ENCODE data around the gene QSOX1.
A peak's percentile ranks its signal among the peaks of the same experiment; 100 is the strongest.

QSOX1 gene

DNA sequence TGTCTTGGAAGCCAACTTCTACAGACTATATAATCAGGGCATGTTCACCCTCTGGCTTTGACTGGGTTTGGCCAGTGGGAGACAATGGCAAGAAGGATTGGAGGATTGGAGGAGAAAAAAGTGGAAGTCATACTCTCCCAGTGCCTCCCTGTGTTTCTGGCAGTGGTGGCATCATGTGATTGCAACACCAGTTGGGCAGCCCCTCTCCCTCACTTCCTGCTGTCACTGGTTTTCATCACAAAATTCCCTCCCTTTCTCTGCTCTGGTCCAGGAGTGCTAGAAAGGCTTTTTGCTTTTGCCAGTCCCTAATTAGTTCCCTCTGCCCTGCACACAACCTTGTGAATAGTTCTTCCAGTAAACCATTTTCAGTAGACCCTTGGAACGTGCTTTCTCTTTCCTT is 3.7 kb upstream of the QSOX1 start:
- no peak for DNase-seq

GRCh38 chr1:180151508-180151907 is 3.2 kb upstream of the QSOX1 start:
- DNase-seq: peak; percentile 41

GRCh38 chr1:180152588-180152987 is 2.1 kb upstream of the QSOX1 start:
- no peak for DNase-seq

DNA sequence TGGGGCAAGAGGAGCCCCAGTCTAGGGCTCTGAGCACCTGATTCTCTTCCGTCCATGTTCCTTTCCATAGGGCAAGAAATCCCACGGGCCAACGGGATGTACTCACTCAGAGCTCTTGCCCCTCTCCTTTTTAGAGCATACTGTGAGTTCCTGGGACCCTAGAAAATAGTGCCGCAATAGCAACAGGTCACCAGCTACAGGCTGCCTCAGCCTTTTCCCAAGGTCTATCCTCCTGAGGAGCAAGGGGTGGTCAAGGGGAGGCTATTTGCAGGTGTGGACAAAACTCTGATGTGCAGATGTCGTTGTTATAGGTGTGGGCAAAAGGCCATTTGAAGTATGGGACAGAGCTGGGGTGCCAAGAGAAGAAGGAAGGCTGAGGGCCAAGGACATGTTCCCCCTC is 1.6 kb upstream of the QSOX1 start:
- no peak for DNase-seq

- no peak for DNase-seq
Measured at GRCh38 chr1:180154003-180154324, 705 bp upstream of the QSOX1 start.

DNA sequence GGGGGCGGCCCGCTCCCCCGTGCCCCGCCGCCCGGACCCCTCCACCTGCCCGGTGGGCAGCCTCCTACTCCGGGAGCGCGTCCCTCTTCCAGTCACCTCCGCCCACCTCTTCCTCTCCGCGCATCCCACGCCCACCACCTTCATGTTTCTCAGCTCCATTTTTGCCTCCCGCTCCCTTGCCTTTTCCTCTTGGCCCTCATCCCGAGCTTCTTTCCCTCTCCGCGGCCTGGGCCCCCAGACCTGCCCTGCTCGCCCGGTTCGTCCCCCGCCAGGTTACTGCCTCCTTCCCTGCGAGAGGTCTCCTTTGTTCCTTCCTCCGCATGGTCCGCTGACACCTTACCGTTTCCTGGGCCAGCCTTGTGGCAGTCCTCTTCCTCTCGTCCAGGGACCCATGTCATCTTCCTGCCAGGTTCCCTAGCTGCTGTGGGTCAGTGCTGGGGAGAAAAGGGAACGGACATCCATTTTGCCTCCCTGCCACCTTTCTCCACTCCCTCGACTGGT is 563 bp downstream of the QSOX1 start:
- DNase-seq: no peak

GRCh38 chr1:180156201-180156600 is 1.5 kb downstream of the QSOX1 start:
- no peak for DNase-seq

DNA sequence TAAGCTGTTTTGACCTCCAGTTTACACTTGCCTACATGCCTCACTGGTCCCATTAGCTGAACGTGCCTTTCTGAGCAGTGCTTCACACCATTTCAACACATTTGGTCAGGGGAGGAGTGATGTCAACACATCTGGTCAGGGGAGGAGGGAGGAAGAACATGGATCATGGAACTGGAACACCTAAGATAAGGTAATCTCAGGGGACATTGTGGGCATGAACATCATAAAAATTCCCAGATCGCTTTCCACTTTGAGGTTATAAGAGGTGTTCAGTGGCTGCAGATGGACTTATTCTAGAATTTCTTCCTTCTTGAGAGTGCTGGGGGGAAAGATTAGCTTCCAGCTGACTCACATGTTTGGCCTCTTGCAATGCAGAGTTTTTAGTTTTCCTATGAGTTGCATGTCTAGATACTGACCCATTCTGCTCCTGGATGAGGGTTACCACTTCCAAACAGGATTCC is 2.0 kb downstream of the QSOX1 start:
- no peak for DNase-seq

GRCh38 chr1:180157108-180157507 is 2.4 kb downstream of the QSOX1 start:
- no peak for DNase-seq

DNA sequence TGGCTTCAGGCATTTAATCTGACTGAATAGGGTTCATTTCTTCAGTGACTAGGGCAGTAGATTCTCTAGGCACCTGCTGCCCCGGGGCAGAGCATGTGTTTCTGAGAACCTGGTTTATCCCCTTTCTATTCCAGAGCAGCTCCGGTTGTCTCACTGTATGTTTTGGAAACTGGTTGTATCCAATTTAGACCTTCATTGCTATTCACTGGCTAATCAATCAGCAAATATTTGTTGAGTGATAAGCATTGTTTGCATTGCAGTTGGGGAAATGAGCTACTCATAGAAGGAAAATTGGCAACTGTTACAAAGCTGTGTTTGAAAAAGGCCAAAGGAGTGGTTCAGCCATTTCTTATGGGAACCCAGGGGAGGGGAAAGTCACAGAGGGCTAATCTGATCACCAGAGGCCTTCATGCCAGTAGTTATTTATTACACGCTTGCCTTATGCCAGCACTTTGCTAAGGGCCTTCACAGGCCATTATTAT is 2.9 kb downstream of the QSOX1 start:
- peak; percentile 88 for DNase-seq

DNA sequence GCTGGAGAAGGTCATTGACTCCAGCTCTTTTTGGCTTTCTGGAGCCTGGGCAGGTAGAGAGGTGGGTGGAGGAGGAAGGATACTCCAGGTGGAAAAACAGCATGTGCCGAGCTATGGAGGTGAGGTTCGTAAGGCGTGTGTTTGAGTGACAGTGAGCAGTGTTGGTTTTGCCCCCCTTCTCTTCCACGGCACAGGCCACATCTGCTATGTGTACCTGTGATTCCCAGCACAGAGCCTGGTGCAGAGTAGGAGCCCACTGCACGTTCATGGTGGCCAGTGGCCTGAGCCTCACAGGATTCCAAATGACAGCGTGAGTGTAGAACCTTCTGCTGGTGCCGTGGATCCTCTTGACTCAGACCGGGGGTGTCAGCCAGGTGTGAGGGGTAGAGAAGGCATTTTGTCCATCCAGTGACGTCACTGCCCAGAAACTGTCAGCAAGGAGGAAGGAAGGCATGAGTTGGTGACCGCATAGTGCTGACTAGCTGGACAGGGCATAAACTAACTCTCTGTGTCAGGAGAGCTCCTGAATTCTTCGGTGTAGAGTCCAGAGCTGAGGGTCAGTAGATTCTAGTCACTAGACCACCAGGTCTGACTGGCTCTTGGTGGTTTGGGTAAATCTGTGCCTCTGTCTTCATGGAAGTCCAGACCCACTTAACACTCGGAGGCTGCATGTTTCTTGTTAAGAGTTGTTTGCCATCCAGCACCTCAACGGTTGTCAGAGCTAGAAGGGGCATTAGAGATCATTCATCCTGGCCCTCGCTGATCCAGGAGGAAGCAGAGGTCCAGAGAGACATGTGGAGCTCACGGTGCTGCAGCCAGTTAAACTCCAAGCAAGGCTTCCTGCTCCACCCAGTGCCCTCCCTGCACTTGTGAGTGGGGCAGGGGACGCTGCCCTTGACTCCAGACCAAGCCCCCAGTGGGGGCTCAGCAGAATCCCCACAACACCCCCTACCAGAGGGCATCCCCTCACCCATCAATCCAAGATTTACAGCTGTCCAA is 3.8 kb downstream of the QSOX1 start:
- no peak for DNase-seq

GRCh38 chr1:180160357-180160756 is 5.7 kb downstream of the QSOX1 start:
- DNase-seq: no peak

DNA sequence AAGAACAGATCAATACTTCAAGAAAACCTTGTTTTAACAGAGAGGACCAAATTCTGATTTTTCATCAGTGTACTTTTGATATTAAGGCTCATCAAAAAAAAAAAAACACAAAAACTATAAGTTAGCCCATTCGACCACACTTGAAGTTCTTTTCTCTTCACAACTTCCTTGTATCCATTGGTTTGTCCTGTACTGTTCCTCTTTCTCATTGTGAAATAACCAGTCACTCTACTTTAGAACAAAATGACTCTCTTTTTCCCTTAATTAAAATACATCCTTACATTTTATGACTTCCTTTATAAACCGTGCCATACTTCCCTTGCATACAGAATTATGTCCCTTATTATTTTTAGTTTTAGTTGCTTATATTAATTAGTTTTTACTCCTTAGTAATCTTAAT is 8.4 kb downstream of the QSOX1 start:
- DNase-seq: no peak

DNA sequence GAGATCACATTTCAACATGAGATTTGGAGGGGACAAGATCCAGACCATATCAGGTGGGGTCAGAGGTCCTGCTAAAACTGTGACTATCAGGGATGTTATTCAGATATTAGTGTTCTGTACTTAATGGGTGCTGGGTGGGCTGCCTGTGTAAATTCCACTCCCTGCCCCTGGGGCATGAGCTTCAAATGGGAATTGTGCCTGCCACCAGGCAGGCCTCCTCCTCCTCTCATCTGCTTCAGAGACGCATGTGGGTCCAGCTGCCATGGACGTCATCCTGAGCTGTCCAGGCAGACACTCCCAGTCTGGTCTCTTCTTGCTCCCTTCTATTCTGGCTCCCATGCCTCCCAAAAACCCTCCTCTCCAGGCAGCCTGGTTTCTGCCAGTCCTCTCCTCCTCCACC is 10.4 kb downstream of the QSOX1 start:
- DNase-seq: no peak

- DNase-seq: no peak
Measured at GRCh38 chr1:180165509-180166435, 11.1 kb downstream of the QSOX1 start.

GRCh38 chr1:180166436-180166800 is 11.7 kb downstream of the QSOX1 start:
- DNase-seq: no peak

GRCh38 chr1:180167021-180167701 is 12.5 kb downstream of the QSOX1 start:
- DNase-seq: peak; percentile 24

DNA sequence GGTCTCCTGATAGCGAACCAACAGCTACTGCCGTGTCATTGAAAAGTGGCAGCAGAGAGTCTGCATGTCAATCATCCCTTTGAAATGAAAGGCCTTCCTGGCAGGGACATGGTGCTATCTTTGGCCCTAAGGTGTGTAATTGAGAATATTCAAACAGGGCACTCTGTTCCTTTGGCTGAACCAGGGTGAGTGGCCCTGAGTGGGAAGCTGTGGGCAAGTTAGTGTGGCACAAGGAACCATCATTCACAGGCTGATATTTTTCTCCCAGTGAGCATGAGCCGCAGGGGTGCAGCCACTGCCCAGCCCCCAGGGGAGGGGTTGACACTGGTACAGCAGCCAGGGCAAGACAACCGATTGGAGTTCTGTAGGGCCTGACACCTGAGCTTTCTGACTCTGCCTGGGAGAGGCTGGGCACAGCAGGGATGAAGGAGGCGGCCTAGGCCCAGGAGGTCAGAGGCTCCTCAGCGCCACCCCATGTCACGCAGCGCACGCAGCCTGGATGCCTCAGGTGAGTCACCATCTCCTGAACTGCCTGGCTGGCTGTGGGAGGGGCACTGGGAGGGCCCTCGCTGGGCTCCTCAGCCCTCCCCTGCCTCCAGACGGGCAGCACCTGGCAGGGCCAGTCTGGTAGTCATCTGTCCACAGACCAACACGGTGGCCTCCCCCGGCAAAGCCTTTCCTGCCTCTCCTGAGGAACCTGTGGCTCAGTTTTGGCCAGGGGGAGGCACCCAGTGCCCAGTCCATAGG is 13.2 kb downstream of the QSOX1 start:
- peak; percentile 15 for DNase-seq

DNA sequence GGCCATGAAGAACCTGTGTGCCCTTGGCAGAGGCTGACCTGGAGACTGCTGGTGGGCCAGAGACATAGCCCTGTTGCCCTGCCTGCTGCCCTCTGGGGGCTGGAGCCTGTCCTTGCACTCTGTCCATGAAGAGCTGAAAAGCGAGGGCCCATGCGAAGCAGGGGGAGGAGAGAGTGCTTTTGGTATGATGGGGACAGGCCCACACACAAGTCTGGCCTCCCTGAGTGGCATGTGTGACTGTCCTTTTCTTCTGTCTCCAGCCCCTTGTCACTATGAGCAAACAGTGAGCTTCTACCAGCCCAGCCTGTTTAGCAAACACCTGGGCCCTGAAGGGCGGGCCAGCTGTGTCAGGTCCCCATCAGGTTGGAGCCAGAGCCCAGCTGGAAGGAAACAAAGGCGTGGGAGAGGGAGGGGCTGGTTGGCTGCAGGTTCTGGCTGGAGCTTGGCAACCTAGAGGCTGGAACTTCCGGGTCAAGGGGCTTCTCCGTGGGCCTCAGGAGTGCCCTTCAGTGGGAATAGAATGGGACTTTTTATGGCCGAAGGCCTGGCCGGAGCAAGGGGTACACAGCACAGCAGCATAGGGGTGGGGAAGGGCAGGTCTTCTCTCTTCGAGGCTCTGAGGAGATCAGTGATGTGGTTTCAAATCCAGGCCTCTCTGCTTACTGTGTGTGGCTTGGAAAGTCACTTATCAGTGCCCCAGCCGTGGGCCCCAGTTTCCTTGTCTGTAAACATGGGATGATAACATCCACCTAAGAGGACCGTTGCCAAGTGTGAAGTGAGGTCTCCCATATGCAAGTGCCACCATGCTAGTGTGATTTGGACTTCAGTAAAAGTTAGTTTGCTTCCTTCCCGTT is 14.3 kb downstream of the QSOX1 start:
- peak; percentile 75 for DNase-seq

DNA sequence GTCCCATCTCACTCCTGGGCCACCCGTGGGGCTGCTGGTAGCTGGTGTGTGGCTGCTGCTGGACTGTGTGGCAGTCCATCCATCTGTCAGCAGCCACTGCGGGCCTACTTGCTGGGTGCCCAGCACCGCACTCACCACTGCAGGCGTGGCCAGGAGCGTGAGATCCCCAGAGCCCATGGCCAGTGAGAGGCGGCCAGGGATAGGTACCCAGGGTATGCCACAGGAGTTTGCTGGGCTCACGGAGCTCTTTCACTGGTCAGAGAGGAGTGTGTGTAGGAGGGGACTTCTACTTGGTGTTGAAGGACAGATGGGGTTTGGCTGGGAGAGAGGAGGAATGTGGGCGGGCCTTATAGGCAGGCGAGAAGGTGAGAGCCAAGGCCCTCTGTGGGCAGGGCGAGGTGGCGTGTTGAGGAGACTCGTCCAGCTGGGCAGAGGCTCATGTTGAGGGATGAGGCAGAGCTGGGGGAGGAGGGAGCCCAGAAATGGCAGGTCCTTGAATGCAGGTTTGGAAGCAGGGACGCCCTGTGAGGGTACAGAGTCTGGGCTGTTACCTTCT is 15.0 kb downstream of the QSOX1 start:
- no peak for DNase-seq
